ENCODE data around the gene MPRIP.

Gene MPRIP

DNA sequence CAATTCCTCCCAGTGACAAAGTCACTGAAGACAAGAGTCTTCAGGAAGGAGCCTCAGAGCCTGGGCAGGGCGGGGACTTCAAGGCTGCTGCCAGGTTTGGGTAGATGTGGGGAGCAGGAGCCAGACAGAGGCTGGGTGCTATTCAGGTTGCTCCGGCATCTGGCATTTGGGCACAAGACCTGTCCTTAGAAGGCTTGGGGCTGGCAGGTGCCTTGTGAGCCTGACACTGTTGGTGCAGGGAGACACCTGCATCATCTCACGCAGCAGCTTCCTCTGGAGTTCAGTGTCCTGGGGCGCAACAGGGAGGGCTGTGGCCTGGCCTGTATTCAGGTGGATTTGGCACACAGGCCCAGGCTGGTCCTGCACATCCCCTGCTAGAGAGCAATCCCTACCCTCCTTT lies 65.0 kb downstream of the MPRIP start:
- no peak for DNase-seq (ENCODE audit: low read depth, low spot score)

DNA sequence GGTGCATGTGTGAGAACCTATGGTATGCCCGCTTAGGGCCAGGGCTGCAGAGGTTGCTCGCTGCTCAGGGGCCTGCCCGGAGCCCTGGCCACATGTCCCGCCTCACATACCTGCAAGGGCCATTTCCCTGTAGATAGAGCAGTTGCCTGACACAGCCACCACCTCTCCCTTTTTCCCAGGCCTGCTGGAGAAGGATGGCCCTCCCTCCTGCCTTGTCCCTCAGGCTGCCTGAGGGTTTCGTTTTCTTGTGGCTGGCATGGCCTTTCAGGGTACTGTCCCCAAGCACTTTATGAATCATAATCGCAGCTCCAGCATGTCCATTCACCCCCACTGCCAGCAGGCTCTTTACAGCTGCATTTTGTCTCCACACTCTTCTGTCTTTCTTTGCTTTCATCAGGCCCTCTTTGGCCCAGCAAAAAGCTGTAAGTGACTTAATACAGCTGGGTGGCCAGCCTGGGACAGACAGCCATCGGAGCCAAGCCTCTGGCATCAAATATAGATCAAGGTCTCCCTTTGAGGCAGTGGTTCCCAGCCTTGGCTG lies 65.7 kb downstream of the MPRIP start:
- no peak for DNase-seq (ENCODE audit: low read depth, low spot score)

DNA sequence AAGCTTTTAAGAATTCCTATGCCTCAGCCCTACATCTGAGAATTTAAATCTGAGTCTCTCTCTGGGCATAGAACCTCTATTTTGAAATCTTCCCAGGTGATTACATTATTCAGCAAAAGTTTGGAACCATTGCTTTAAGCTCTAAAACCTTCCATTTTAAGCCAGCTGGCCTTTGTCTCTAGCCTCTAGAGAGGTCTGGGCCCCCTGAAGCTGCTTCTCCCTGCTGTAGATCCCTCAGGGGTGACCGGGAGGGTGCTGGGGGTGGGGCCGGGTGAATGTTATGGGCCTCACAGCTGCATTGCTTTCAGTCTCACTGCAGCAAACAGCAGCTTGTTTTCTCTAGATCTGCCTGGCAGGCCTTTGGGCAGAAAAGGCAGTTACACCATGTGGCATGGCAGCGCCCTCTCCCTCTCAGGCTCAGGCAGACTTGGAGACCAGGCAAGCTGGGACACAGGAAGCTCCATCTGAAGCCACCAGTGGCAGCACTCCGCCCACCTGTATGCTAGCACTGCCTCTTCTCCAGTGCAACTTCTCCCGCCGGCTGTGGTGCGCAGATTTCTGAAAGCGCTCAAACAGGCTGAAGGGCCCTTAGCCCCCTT lies 66.3 kb downstream of the MPRIP start:
- DNase-seq (ENCODE audit: low read depth, low spot score) = no peak

DNA sequence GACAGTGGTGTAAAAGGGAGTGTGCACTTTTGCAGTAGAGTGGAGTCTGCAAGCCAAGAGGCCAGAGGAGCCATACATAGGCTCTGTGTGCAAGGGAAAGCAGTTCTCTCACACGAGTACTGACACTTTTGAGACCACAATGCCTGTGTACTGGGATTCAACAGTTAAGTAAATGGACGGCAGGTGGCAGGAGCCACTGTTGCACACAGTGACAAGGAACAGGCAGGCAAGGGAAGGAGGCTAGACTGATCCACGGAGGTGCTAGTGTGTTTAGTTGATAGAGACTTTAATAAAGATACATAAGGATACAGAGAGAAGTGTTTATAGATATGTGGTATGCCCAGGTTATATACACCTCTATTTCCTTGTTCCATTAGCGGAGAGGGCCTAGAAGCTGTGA lies 67.0 kb downstream of the MPRIP start:
- no peak for DNase-seq (ENCODE audit: low read depth, low spot score)

DNA sequence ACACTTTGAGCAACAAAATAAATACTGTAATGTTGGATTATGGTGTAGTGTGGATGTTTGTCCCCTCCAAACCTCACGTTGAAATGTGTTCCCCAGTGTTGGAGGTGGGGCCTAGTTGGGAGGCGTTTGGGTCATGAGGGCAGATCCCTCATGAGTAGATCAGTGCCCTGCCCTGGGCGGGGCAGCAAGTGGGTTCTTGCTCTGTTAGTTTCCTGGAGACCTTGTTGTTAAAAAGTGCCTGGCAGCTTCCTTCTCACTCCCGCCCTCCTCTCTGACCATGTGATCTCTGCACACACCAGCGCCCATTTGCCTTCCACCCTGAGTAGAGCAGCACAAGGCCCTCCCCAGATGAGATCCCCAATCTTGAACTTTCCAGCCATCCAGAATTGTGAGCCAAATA lies 67.7 kb downstream of the MPRIP start:
- DNase-seq (ENCODE audit: low read depth, low spot score) = no peak

DNA sequence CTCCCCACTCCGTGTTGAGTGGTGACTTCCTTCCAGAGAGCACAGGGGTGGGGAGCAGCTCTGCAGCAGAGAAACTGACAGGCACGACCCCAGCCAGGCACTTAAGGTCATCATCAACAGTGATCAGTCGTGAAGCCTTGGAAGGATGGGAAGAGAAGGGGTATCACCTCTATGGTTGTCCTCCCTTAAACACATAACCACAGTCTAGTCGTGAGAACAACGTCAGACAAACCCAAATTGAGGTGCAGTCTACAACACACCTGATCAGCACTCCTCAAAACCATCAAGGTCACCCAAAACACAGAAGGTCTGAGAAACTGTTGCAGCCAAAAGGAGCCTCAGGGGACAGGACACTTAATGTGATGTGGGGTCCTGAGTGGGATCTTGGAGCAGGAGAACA lies 68.3 kb downstream of the MPRIP start:
- no peak for DNase-seq (ENCODE audit: low read depth, low spot score)

DNA sequence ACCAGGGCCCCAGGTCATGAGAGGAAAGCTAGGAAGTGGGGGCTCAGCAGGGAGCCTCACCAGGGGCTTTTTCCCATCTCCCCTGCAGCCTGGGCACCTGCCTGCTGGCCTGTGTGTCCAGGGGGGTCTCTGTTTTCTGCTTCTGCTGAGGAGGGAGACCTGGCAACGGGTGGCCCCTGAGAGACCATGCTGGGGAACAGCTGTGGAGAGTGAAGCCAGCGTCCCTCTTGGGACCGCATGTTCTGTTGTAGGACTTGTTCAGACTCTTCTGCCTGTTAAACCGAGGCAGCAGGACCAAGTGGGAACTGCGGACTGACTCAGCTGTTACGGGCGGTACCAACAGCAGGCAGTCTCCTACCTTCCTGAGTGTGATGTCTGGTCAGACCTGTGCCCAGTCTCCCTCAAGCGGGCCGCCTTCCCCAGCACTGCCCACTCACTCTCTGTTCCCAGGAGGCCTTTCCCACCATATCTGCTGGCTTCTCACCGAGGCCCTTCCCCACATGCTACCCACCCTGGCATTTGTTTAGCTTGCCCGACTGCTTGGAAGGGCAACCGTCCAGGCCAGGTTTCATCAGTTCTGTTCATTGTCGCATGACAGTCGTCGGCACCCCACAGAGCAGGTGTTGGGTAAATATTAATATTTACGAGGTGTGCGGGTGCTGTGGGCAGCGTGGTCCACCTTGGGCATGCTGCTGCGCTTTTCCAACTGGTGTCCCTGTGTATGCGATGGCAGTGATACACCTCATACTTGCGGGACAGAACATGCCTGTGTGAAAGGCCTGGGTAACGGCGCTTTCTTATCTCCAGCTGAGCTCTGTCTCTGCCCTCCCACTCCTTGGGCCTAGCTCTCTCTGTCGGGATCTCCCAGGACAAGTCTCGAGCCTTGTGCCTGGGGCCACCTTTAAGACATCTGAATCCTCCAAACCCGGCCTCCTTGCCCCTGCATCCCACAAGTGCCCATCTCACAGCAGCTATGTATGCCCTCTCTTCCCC lies 69.4 kb downstream of the MPRIP start:
- no peak for DNase-seq (ENCODE audit: low read depth, low spot score)

DNA sequence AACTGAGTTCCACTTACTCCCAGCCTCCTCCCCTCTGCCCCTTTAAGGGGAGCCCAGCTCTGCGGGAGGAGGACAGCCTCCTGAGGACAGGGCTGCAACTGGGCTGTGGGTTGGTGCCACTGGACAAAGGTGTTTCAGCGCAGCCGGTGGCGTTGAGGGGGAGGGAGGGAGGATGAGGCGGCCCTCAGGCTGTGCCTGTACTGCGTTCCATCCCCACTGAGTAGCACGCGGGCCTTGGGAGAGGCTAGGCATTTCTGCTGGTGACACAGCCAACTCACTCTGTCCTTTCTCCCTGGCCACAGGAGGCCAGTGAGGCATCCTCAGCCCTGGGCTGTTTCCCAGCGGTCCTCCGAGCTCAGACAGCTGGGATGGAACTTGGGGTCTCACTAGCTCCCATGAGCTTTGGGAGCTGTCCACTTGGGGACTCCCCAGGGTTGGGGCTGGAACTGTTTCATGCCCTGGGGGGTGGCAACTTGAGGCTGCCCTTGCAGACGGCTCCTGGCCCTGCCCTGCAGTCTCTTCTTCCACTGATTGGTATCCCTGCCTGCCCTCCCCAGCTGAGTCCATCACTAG lies 70.5 kb downstream of the MPRIP start:
- DNase-seq (ENCODE audit: low read depth, low spot score) = no peak

DNA sequence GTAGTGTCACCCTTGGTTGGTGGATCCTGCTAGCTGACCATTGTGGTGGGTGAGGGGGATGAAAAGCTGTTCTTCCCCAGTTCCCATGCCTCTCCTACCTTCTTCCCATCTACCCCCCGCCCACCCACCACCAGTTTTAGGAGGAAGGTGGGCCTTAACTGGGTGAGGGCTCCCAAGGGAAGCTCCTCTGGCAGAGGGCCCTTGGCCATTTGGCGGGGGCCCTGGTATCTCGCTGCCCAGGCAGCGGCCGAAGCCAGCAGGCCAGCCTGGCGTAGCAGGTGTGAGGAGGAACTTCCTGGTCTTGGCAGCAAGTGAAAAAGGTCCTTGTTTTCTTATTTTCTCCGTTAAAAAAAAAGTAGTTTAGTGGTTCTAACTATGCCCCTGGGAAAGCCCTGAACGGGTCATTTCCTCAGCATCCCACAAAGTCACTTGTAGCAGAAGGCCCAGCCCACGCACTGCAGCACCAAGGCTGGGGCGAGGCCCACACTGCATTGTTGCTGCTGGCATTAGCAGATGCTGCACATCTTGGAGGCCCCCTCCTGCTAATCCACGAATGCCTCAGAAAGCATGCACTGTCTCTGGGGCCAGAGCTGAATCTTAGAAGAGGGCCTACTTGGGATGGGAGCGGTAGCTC lies 72.5 kb downstream of the MPRIP start:
- DNase-seq (ENCODE audit: low read depth, low spot score) = no peak

DNA sequence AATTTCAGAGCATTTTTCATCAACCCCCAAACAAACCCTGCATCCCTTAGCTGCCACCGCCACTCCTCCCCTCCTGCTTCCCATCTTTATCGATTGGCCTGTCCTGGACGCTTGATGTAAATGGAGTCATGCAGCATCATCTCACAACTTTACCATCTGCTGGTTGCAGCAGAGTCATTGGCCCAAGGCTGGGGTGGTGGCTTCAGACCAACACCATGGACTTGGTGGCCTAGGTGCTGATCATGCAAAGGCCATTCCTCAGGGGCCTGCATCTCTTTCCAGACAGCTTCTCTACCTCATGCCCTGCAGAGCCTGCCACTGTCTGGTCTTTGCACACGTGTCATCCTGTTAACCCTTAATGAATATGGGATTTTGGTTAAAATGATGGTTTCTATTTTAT lies 73.4 kb downstream of the MPRIP start:
- DNase-seq (ENCODE audit: low read depth, low spot score) = no peak

DNA sequence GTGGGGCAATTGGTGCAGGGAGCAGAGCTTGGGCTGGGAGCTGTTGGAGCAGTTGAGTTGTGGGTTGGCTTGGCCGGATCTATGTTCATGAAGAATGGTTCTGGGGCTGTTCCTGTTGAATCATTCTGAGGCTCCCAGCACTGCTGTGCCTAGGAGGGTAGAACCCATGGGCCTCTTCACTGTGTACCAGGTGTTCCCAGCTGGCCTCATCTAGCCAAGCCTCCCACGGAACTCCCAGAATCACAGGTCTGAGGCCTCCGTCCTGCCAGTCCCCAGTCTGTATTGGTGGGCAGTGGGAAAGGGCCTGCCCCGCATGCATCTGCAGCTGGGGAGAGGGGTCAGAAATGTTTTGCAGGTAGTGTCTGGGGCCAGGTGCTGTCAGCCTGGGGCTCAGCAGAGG lies 74.1 kb downstream of the MPRIP start:
- no peak for DNase-seq (ENCODE audit: low read depth, low spot score)

DNA sequence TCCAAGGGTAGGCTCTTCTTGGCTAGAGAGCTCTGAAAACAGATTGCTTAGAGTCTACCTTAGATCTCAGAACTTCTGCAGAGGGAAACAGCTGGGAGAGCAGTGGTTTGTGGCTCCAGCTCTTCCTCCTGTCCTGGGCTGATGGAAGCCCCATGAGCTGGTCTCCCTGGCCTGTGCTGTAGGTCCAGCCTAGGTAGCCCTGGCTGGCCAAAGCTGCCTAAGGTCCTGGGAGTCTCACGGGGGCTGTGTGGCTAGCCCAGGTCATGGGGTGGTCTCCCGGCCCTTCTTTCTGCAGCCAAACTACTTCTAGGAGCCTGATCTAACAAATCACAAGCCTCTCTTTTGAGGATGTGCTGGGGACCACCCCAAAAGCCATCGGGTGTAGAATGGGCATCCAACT lies 75.7 kb downstream of the MPRIP start:
- DNase-seq (ENCODE audit: low read depth, low spot score) = no peak

DNA sequence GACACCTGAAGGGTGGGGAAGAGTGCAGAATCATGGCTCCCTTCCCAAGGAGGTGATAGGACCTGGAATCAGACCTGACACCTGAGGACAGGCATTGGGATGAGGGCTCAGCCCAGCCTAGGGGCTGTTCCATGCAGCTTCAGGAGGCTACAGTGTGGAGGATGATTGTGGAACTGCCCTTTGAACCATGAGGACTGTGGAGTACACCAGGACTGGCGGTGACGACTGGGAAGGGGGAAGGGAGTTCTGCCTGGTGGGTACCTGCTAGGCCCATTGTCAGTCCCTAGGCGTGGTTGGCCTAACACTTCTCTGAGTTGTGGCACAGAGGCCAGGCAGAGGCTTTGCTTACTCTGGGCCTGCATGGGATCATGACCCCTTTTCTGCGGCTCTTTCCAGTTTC lies 76.1 kb downstream of the MPRIP start:
- DNase-seq (ENCODE audit: low read depth, low spot score) = no peak

DNA sequence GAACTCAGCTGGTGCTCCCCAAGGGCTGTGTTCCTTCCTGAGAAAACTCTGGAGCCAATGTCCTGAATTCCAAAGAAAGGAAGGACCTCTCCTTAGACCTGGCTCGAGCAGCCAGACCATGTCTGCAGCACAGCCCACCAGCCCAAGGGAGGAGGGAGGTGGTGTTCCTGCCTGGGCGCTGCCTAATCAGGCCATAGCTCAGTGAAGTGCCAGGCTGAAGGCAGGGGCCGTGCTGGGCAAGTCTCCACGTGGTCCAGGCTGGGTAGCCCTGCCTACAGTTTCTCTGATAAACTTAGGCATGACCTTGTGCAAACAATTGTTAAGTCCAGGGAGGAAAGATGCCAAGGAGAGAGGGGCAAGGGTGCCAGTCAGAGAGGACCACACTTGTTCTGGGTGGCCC lies 76.8 kb downstream of the MPRIP start:
- no peak for DNase-seq (ENCODE audit: low read depth, low spot score)

DNA sequence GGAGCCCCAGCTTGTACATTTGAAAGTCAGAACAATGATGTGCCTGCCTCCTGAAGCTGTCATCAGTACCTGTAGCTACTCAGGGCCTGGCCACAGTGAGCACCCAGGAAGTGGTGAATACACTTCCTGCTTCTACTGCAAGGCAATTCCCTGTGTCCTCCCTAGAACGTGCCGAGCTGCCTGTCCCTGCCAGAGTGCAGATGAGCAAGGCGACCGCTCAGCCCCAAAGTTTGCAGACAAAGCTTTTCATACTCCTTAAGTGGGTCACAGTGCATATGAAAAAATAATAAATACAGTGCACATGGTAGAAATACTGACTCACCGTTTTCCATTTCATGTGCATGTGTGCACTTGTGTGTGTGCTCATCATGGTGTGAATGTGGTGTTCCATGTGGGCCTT lies 77.3 kb downstream of the MPRIP start:
- peak; percentile 11 for DNase-seq (ENCODE audit: low read depth, low spot score)

DNA sequence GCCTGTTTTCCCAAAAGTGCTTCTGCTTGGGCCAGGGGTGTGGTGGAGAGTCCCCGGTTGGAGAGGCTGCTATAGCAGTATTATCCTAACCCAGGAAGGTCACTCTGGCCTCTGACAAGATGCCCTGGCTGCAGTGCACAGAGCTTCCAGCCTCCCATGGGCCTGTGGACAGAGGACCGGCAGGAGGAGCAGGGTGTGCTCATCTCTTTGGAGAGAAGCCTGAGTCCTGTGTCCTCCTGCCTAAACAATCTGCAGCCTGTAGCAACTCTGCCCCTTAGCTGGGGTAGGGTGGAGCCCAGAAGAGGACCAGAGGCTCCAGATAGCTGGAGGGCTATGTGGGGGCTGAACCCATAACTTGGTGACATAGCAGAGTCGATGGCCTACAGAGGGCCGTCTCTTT lies 78.0 kb downstream of the MPRIP start:
- DNase-seq (ENCODE audit: low read depth, low spot score) = no peak

DNA sequence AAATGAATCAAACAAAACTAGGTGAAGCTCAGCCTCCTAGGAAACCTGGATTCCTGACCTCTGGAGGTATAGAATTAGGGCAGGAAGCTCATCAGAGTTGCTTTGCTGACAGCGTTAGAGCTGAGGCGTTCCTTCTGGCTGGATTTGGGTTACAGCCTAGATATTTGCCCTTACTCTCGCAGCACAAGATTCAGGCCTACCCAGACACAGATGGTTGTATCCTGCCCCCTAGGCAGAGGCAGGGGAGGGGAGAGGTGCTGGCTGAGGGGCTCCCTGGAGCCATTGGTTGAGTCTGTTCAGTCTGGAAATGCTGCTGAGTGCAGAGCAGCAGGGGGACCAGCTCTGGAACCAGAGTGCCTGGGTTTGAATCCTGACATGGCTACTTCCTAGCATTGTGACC lies 78.4 kb downstream of the MPRIP start:
- no peak for DNase-seq (ENCODE audit: low read depth, low spot score)

DNA sequence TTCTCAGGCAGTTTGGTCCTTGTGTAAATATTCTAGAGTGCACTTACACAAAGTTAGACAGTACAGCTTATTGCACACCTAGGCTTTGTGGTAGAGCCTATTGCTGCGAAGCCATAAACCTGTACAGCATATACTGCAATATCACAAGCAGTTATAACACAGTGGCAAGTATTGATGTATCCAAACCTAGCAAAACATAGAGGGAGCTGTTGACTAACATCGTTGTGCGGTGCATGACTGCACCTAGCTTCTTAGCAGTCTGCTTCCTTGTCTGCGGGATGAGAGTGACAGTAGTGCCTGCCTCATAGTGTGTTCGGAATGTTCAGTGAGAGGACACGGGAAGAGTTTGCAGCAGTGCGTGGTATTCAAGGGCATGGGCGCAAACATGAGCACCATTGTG lies 78.9 kb downstream of the MPRIP start:
- no peak for DNase-seq (ENCODE audit: low read depth, low spot score)

DNA sequence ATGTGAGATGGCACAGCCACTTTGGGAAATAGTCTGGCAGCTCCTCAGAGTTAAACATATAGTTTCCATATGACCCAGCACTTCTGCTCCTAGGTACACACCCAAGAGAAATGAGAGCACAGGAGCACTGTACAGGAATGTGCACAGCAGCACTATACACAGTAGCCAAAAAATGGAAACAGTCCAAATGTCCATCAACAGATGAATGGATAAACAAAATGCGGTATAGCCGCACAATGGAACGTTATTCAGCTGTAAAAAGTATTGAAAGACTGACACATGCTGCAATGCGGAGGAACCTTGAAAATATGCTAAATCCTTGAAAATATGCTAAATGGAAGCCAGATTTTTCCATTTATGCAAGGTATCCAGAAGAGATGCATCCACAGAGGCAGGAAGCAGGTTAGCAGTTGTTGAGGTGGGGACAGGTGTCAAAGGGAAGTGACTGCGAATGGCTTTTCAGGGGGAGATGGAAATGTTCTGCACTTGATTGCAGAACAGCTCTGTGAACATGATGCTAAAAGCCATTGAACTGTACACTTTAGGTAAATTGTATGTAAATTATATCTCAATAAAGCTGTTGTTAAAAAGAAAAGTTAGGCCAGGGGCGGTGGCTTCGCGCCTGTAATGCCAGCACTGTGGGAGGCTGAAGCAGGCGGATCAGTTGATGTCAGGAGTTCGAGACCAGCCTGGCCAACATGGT lies 80.7 kb downstream of the MPRIP start:
- no peak for DNase-seq (ENCODE audit: low read depth, low spot score)

DNA sequence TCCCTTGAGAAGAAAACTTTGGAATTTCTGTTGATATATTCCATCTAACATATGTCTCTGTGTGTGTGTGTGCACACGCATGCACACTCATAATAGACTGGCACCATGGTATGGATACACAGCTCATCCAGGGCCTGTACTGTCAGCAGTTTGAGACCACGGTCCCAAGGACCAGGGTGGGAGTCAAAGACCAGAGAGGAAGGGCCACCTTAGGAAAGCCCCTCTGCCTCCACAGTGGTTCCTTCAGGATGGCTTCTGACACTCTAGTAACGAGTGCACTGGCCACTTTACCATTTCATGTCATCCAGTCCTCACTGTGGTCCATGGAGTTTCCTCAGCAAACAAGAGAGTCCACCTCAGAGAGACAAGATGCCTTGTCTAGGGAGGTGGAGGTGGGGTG lies 82.1 kb downstream of the MPRIP start:
- no peak for DNase-seq (ENCODE audit: low read depth, low spot score)
